ENCODE results near the gene VSTM5. TPM values are rescaled to one million over a fixed set of nuclear protein-coding genes. Genes with fewer than 3 reads are reported as not detected.

VSTM5 gene
- total RNA-seq, 2 donors from 2014 or later = 0.74 to 0.77 TPM

- Histone ChIP-seq H3K27ac (no peak overlapping the region), H3K27me3 (replicated peaks; ENCODE audit: insufficient read depth) (no peaks in the 10 kb centered on the region), H3K4me1 (replicated peaks) (no peaks in the 10 kb centered on the region), H3K4me3 (no peak overlapping the region), H3K36me3 (peaks cover 0 to 7% of the 10 kb centered on the region in 2 donors), H3K9me3 (no peaks in the 10 kb centered on the region)
- WGBS = 95% methylated on average over 2 of the region's 2 CpGs
- no peak for TF ChIP-seq POLR2AphosphoS5 (IDR thresholded peaks at IDR 0.05)
- no peak for TF ChIP-seq CTCF (IDR thresholded peaks at IDR 0.05)
- TF ChIP-seq POLR2A (IDR thresholded peaks at IDR 0.05) = no peak
- intact Hi-C loops (cut with DNase I) = no loop called here
- DNase-seq (ENCODE audit: low spot score) = no peak
Observed at GRCh38 chr11:93804879-93805278, 45.5 kb downstream of the VSTM5 start.

- Histone ChIP-seq H3K4me1 (replicated peaks) (no peaks in the 10 kb centered on the region), H3K27me3 (replicated peaks; ENCODE audit: insufficient read depth) (no peaks in the 10 kb centered on the region), H3K36me3 (peaks cover 9 to 11% of the 10 kb centered on the region in 2 donors), H3K4me3 (no peak overlapping the region), H3K9me3 (no peaks in the 10 kb centered on the region), H3K27ac (no peak overlapping the region)
- 32% methylated on average over 2 of the region's 2 CpGs for WGBS
- no peak for DNase-seq (ENCODE audit: low spot score)
- intact Hi-C loops (cut with DNase I) = no loop called here
- TF ChIP-seq POLR2A (IDR thresholded peaks at IDR 0.05) (no peak), CTCF (IDR thresholded peaks at IDR 0.05) (no peak), POLR2AphosphoS5 (IDR thresholded peaks at IDR 0.05) (no peak)
Observed at GRCh38 chr11:93801366-93801765, 49.1 kb downstream of the VSTM5 start.

- no peak for DNase-seq (ENCODE audit: low spot score)
- Histone ChIP-seq H3K4me1 (replicated peaks) (no peaks in the 10 kb centered on the region), H3K27me3 (replicated peaks; ENCODE audit: insufficient read depth) (no peaks in the 10 kb centered on the region), H3K4me3 (no peak overlapping the region), H3K9me3 (no peaks in the 10 kb centered on the region), H3K36me3 (peaks cover 17 to 19% of the 10 kb centered on the region in 2 donors), H3K27ac (no peak overlapping the region)
- intact Hi-C loops (cut with DNase I) = no loop called here
- TF ChIP-seq CTCF (IDR thresholded peaks at IDR 0.05) = no peak
- TF ChIP-seq POLR2A (IDR thresholded peaks at IDR 0.05) = no peak
- no peak for TF ChIP-seq POLR2AphosphoS5 (IDR thresholded peaks at IDR 0.05)
- 93% methylated on average over 6 of the region's 6 CpGs for WGBS
Observed at GRCh38 chr11:93796441-93797231, 53.8 kb downstream of the VSTM5 start.

- peaks cover 15 to 16% of the 10 kb centered on the region in 2 donors for H3K36me3 ChIP-seq
Observed at GRCh38 chr11:93791493-93791892, 58.9 kb downstream of the VSTM5 start.

GRCh38 chr11:93784935-93785360 is 65.5 kb downstream of the VSTM5 start:
- under 1% methylated on average over 13 of the region's 13 CpGs for WGBS
- H3K4me1 ChIP-seq (replicated peaks) = peaks cover 10% of the 10 kb centered on the region
- no peak for DNase-seq (ENCODE audit: low spot score)
- peak overlapping the region; percentile 92 to 96 for H3K27ac ChIP-seq
- H3K27me3 ChIP-seq (replicated peaks; ENCODE audit: insufficient read depth) = no peaks in the 10 kb centered on the region
- H3K4me3 ChIP-seq = peak overlapping the region; percentile 86 to 93
- intact Hi-C loops (cut with DNase I) = loop anchor here (5.0 to 10.0 kb wide), 2 partner anchors 43 to 120 kb away; partner anchors contain the start of genes C11orf54, CEP295 and TAF1D
- no peaks in the 10 kb centered on the region for H3K9me3 ChIP-seq
- H3K36me3 ChIP-seq = no peaks in the 10 kb centered on the region
- TF ChIP-seq POLR2A (IDR thresholded peaks at IDR 0.05) = no peak
- no peak for TF ChIP-seq CTCF (IDR thresholded peaks at IDR 0.05)
- TF ChIP-seq POLR2AphosphoS5 (IDR thresholded peaks at IDR 0.05) = no peak

More at GRCh38 chr11:93791493-93791892, 58.9 kb downstream of the VSTM5 start:
- Histone ChIP-seq H3K4me3 (no peak overlapping the region), H3K27ac (no peak overlapping the region), H3K4me1 (replicated peaks) (no peaks in the 10 kb centered on the region), H3K27me3 (replicated peaks; ENCODE audit: insufficient read depth) (no peaks in the 10 kb centered on the region), H3K9me3 (no peaks in the 10 kb centered on the region)
- WGBS = 77% methylated on average over 5 of the region's 5 CpGs
- no peak for DNase-seq (ENCODE audit: low spot score)
- intact Hi-C loops (cut with DNase I) = no loop called here
- no peak for TF ChIP-seq POLR2AphosphoS5 (IDR thresholded peaks at IDR 0.05)
